ENCODE results near the gene CTSF. TPM values are rescaled to one million over a fixed set of nuclear protein-coding genes. Genes with fewer than 3 reads are reported as not detected.
A peak's percentile ranks its signal among the peaks of the same experiment; 100 is the strongest.
"Not testable (repeated sequence)": the region's sequence is repeated elsewhere in the genome, so short reads cannot be mapped to it uniquely, and the experiment has no call there.

Gene CTSF
- total and polyA plus RNA-seq, 5 donors from 2014 or later, result 6.9 to 28.6 (median 17.6) TPM

DNA sequence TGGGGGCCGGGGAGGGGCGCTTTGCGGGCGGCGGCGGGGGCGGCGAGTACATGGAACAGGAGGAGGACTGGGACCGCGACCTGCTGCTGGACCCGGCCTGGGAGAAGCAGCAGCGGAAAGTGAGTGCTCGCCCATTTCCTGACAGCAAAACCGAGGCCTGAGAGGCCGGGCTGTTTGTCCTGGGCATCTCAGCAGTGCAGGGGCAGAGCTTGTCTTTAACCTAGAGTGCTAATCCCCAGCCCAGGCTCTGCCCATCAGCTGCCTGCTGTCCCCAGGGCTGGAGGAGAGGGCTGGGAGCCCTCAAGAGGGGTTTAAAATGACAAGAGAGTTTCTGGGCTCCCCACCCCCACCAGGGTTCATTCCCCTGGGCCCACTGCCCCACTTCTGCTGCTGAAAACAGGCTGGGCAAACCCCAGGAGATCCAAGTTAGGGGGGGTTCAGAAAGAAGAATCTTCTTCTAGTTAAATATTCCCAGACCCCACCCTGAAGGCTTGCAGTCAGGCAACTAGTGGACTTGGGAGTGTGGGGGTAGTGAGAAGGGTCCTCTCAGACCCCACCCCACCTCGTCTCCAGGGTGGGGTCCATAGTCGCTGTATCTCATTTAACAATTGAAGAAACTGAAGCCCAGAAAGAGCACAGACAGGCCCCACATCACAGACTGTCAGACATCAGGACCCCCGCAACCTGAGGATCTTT, 21.3 kb downstream of the CTSF start:
- peaks cover 5% of the 10 kb centered on the region for H3K36me3 ChIP-seq (ENCODE audit: control insufficient read depth, insufficient read depth, low read length)
- peaks cover 5% of the 10 kb centered on the region for H3K27me3 Mint-ChIP-seq
- H3K27ac Mint-ChIP-seq, result peak overlapping the region in 1 of 3 donors; percentile 96
- peaks cover 9 to 37% (median 18%) of the 10 kb centered on the region in 4 donors for H3K4me1 Mint-ChIP-seq
- peaks cover 8% of the 10 kb centered on the region for H3K36me3 Mint-ChIP-seq
- peak overlapping the region; percentile 85 for H3K27ac ChIP-seq (ENCODE audit: insufficient read depth, low read length, poor library complexity, severe bottlenecking)
- H3K4me3 ChIP-seq (ENCODE audit: low read depth, low read length), result no peak overlapping the region
- H3K9me3 ChIP-seq (ENCODE audit: control insufficient read depth in 2 of 2, low read length in 2 of 2), result no peaks in the 10 kb centered on the region
- H3K4me3 Mint-ChIP-seq, result peak overlapping the region; percentile 87 to 96 (median 90)
- no peak for DNase-seq
- no peaks in the 10 kb centered on the region for H3K27me3 ChIP-seq (ENCODE audit: control insufficient read depth, insufficient read depth, low read length)
- ATAC-seq (ENCODE audit: low read depth in 2 of 2), result no peak
- H3K9me3 Mint-ChIP-seq, result no peaks in the 10 kb centered on the region
- H3K4me1 ChIP-seq (ENCODE audit: control insufficient read depth, insufficient read depth, low read length, poor library complexity, severe bottlenecking), result peaks cover 43% of the 10 kb centered on the region

DNA sequence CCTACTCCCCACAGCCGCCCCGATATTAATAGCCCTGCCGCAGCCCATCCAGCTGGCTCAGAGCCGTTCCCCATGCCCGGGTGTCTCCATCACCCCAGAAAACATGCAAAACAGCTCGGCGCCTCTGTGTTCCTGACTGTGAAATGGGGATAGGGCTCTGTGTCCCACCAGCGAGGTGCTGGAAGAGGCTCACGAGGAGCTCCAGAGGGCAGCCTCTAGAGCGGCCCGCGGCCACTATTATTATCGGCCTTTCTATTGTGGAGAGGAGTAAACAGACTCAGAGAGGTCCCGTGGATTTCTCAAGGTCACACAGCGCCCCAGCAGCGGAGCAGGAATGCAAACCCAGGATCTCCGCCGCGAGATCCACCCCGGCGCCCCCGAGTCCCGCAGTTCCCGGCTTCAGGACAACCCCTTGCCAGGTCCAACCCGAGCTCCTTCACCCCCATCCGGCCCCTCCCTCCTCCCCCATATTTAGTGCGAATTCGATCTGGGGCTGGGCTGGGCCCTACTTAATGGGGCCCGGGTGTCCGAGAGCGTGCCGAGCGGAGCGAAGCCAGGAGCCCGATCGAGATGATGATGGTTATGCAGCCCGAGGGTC, 21.9 kb downstream of the CTSF start, which contains the start of gene ACTN3:
Gene ACTN3, plus strand, starts transcription at position 536 of the 598 bp plus-strand sequence. Its CDS starts 35 bp downstream, at position 571.
- Histone ChIP-seq H3K27ac (ENCODE audit: insufficient read depth, low read length, poor library complexity, severe bottlenecking) (peak within 1 kb of the TSS; percentile 85), H3K4me1 (ENCODE audit: control insufficient read depth, insufficient read depth, low read length, poor library complexity, severe bottlenecking) (peaks cover 43% of the 10 kb centered on the region), H3K4me3 (ENCODE audit: low read depth, low read length) (peak within 1 kb of the TSS; percentile 62), H3K36me3 (ENCODE audit: control insufficient read depth, insufficient read depth, low read length) (peaks cover 8% of the 10 kb centered on the region), H3K9me3 (ENCODE audit: control insufficient read depth in 2 of 2, low read length in 2 of 2) (no peaks in the 10 kb centered on the region), H3K27me3 (ENCODE audit: control insufficient read depth, insufficient read depth, low read length) (no peaks in the 10 kb centered on the region)
- peaks cover 9 to 43% (median 20%) of the 10 kb centered on the region in 4 donors for H3K4me1 Mint-ChIP-seq
- DNase-seq (peak in 2 of 3 donors; percentile 23 to 25), ATAC-seq (ENCODE audit: low read depth in 2 of 2) (no peak)
- peaks cover 5% of the 10 kb centered on the region for H3K27me3 Mint-ChIP-seq
- peaks cover 15% of the 10 kb centered on the region for H3K36me3 Mint-ChIP-seq
- peak within 1 kb of the TSS; percentile 87 to 96 (median 90) for H3K4me3 Mint-ChIP-seq
- H3K27ac Mint-ChIP-seq, result peak within 1 kb of the TSS in 2 of 3 donors; percentile 89 to 96
- no peaks in the 10 kb centered on the region for H3K9me3 Mint-ChIP-seq

DNA sequence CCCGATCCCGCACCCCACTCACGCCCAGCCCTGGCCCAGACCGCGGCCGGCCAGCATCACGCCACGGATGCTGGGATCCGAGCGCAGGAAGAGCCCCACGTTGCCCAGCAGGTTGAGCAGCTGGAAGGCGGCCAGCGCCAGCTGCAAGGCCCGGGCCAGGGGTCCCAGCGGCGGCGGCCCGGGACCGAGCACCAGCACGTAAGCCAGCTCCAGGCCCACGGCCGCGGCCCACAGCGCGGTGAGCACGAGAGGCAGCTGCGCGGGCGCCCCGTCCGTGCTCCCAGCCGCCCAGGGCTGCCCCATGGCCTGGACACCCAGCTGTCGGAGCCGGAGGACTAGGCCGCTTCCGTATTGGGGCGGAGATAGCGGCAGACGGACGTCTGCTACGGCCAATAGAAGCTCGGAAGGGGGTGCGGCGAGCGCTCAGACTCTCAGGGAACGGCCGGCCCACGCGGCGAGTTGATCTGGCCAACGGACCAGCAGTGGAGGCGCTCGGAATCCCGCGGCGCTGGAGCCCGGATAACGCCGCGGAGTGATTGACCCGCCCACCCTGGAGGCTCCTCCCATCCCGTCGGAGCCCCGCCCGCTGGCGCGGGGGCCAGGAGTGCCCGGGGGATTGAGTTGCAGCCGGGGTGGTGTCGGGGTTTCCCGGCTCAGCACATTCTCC, 22.6 kb downstream of the CTSF start, which contains the start of gene ZDHHC24:
Gene ZDHHC24, minus strand, starts transcription at position 348 of the 667 bp plus-strand sequence. Its CDS starts 45 bp downstream, at position 303.
- peaks cover 5% of the 10 kb centered on the region for H3K27me3 Mint-ChIP-seq
- peak within 1 kb of the TSS; percentile 90 for H3K4me3 ChIP-seq (ENCODE audit: low read depth, low read length)
- no peaks in the 10 kb centered on the region for H3K9me3 Mint-ChIP-seq
- H3K4me1 Mint-ChIP-seq, result peaks cover 9 to 45% (median 23%) of the 10 kb centered on the region in 4 donors
- peaks cover 43% of the 10 kb centered on the region for H3K4me1 ChIP-seq (ENCODE audit: control insufficient read depth, insufficient read depth, low read length, poor library complexity, severe bottlenecking)
- no peaks in the 10 kb centered on the region for H3K27me3 ChIP-seq (ENCODE audit: control insufficient read depth, insufficient read depth, low read length)
- ATAC-seq (ENCODE audit: low read depth in 2 of 2) (peak; percentile 62 to 65), DNase-seq (peak; percentile 76 to 94 (median 81))
- H3K27ac Mint-ChIP-seq, result peak within 1 kb of the TSS; percentile 92 to 96 (median 93)
- peak within 1 kb of the TSS; percentile 91 to 96 (median 94) for H3K4me3 Mint-ChIP-seq
- peaks cover 11% of the 10 kb centered on the region for H3K36me3 ChIP-seq (ENCODE audit: control insufficient read depth, insufficient read depth, low read length)
- H3K36me3 Mint-ChIP-seq, result peaks cover 21% of the 10 kb centered on the region
- H3K27ac ChIP-seq (ENCODE audit: insufficient read depth, low read length, poor library complexity, severe bottlenecking), result peak within 1 kb of the TSS; percentile 85
- no peaks in the 10 kb centered on the region for H3K9me3 ChIP-seq (ENCODE audit: control insufficient read depth in 2 of 2, low read length in 2 of 2)

DNA sequence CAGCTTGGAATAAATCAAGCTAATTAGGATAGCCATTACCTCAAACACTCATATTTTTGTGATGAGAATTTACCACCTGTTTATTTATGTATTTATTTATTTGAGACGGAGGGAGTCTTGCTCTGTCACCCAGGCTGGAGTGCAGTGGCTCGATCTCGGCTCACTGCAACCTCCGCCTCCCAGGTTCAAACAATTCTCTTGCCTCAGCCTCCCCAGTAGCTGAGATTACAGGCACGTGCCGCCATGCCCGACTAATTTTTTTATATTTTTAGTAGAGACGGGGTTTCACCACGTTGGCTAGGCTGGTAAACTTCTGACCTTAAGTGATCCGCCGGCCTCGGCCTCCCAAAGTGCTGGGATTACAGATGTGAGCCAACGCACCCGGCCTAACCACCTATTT, 23.5 kb downstream of the CTSF start:
- H3K4me1 Mint-ChIP-seq, result peaks cover 9 to 45% (median 24%) of the 10 kb centered on the region in 4 donors
- H3K27me3 Mint-ChIP-seq; H3K9me3 Mint-ChIP-seq; DNase-seq; ATAC-seq (ENCODE audit: low read depth in 2 of 2); H3K27me3 ChIP-seq (ENCODE audit: control insufficient read depth, insufficient read depth, low read length); H3K9me3 ChIP-seq (ENCODE audit: control insufficient read depth in 2 of 2, low read length in 2 of 2): not testable (repeated sequence)
- H3K4me3 ChIP-seq (ENCODE audit: low read depth, low read length), result peak overlapping the region; percentile 90
- H3K27ac ChIP-seq (ENCODE audit: insufficient read depth, low read length, poor library complexity, severe bottlenecking), result peak overlapping the region; percentile 85
- peaks cover 14% of the 10 kb centered on the region for H3K36me3 ChIP-seq (ENCODE audit: control insufficient read depth, insufficient read depth, low read length)
- H3K27ac Mint-ChIP-seq, result peak overlapping the region; percentile 92 to 96 (median 93)
- H3K36me3 Mint-ChIP-seq, result peaks cover 23% of the 10 kb centered on the region
- H3K4me1 ChIP-seq (ENCODE audit: control insufficient read depth, insufficient read depth, low read length, poor library complexity, severe bottlenecking), result peaks cover 43% of the 10 kb centered on the region
- H3K4me3 Mint-ChIP-seq, result peak overlapping the region; percentile 91 to 96 (median 94)

DNA sequence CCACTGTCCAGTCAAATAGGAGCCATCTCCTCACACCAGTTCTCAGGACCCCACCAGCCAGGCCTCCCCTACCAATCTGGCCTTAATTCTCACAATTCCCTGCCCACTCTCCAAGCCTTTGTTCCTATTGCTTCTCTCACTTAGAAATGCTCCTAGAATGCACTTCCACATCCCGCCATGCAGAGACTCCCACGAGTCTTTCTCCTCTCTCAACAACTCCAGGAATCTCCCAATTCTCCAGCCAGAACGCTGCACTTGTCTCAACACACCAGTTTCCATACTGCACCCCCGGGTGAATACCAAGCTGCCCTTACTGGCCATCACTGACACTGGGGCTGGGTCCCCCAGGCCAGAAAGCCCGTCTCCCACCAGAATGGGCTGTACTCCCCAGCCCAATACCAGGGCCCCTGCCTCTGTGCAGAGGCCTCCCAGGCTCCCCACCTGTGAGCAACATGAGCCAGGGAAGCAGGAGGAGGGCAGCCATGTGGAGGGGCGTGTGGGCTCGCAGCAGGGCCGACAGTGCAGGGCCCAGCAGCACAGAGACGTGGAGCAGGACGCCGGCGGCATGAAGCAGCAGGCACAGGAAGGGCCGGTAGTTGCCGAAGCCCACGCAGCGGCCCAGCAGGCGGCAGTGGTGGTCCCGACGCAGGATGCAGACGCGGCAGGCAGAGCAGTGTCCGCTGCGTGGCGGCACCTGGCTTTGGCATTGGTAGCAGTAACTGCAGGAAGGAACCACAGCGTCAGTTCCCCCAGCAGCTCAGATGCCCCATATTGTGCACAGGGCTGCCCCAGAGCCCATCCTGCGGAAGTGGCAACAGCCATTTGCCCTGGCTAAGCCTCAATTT, 24.9 kb downstream of the CTSF start:
- peak; percentile 82 to 85 for ATAC-seq (ENCODE audit: low read depth in 2 of 2)
- peaks cover 9 to 49% (median 24%) of the 10 kb centered on the region in 4 donors for H3K4me1 Mint-ChIP-seq
- H3K27ac ChIP-seq (ENCODE audit: insufficient read depth, low read length, poor library complexity, severe bottlenecking), result peak overlapping the region; percentile 85

DNA sequence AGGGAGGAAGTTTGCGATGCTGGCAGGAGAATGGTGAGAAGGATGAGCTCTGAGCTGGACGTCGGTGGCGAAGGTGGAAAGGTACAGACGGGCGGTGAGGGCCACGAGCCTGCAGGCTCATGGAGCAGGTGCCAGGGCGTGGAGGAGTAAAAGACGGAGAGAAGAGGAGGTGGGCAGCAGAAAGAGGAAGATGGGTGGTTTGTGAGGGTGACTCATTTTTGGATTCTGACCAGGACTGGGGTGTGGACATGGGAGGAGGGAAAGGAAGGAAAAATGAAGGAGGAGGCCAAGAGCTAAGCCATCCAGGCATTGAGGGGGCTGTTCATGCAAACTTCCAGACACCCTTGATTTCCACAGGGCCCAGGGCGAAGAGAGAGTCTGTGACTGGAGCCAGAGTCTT, 26.0 kb downstream of the CTSF start:
- no peaks in the 10 kb centered on the region for H3K9me3 Mint-ChIP-seq
- ATAC-seq (ENCODE audit: low read depth in 2 of 2) (no peak), DNase-seq (no peak)
- H3K27ac Mint-ChIP-seq, result peak overlapping the region in 2 of 3 donors; percentile 96 to 97
- Histone ChIP-seq H3K4me3 (ENCODE audit: low read depth, low read length) (no peak overlapping the region), H3K4me1 (ENCODE audit: control insufficient read depth, insufficient read depth, low read length, poor library complexity, severe bottlenecking) (peaks cover 43% of the 10 kb centered on the region), H3K27ac (ENCODE audit: insufficient read depth, low read length, poor library complexity, severe bottlenecking) (no peak overlapping the region), H3K9me3 (ENCODE audit: control insufficient read depth in 2 of 2, low read length in 2 of 2) (no peaks in the 10 kb centered on the region), H3K36me3 (ENCODE audit: control insufficient read depth, insufficient read depth, low read length) (peaks cover 25% of the 10 kb centered on the region), H3K27me3 (ENCODE audit: control insufficient read depth, insufficient read depth, low read length) (no peaks in the 10 kb centered on the region)
- peaks cover 9 to 49% (median 22%) of the 10 kb centered on the region in 4 donors for H3K4me1 Mint-ChIP-seq
- peak overlapping the region; percentile 40 to 88 (median 75) for H3K4me3 Mint-ChIP-seq
- H3K36me3 Mint-ChIP-seq, result peaks cover 29% of the 10 kb centered on the region
- no peaks in the 10 kb centered on the region for H3K27me3 Mint-ChIP-seq

More for the DNA sequence above, 24.9 kb downstream of the CTSF start:
- DNase-seq, result peak; percentile 54 to 87 (median 78)
- H3K4me1 ChIP-seq (ENCODE audit: control insufficient read depth, insufficient read depth, low read length, poor library complexity, severe bottlenecking), result peaks cover 43% of the 10 kb centered on the region
- no peaks in the 10 kb centered on the region for H3K27me3 ChIP-seq (ENCODE audit: control insufficient read depth, insufficient read depth, low read length)
- peak overlapping the region; percentile 64 to 88 (median 82) for H3K4me3 Mint-ChIP-seq
- no peaks in the 10 kb centered on the region for H3K9me3 ChIP-seq (ENCODE audit: control insufficient read depth in 2 of 2, low read length in 2 of 2)
- H3K9me3 Mint-ChIP-seq, result no peaks in the 10 kb centered on the region
- peaks cover 2% of the 10 kb centered on the region for H3K27me3 Mint-ChIP-seq
- H3K4me3 ChIP-seq (ENCODE audit: low read depth, low read length), result peak overlapping the region; percentile 75
- peak overlapping the region; percentile 96 to 99 (median 97) for H3K27ac Mint-ChIP-seq
- peaks cover 27% of the 10 kb centered on the region for H3K36me3 Mint-ChIP-seq
- peaks cover 25% of the 10 kb centered on the region for H3K36me3 ChIP-seq (ENCODE audit: control insufficient read depth, insufficient read depth, low read length)

DNA sequence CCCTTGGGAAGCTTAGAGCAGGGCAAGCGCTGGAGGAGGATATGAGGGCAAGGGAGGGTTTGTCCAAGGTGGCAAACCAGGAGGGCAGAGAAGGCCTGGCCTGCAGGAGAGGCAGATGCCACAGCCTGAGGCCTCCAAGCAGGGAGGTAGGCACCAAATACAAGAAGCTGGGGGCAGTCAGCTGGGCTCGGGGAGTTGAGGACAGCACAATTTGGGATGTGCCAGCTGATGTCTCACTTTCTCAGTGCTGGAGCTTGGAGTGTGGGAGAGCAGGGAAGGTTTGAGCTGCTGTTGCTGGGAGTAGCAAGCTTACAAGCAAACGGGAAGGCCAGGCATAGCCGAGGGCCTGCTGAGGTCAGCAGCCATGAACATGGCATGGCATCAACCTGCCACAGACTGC, 26.5 kb downstream of the CTSF start:
- Mint-ChIP-seq H3K9me3 (no peaks in the 10 kb centered on the region), H3K27ac (peak overlapping the region in 2 of 3 donors; percentile 96 to 97), H3K27me3 (no peaks in the 10 kb centered on the region), H3K4me1 (peaks cover 9 to 49% (median 22%) of the 10 kb centered on the region in 4 donors), H3K4me3 (peak overlapping the region in 3 of 4 donors; percentile 56 to 88 (median 75)), H3K36me3 (peaks cover 29% of the 10 kb centered on the region)
- Histone ChIP-seq H3K4me1 (ENCODE audit: control insufficient read depth, insufficient read depth, low read length, poor library complexity, severe bottlenecking) (peaks cover 38% of the 10 kb centered on the region), H3K9me3 (ENCODE audit: control insufficient read depth in 2 of 2, low read length in 2 of 2) (no peaks in the 10 kb centered on the region), H3K36me3 (ENCODE audit: control insufficient read depth, insufficient read depth, low read length) (peaks cover 27% of the 10 kb centered on the region), H3K27ac (ENCODE audit: insufficient read depth, low read length, poor library complexity, severe bottlenecking) (no peak overlapping the region), H3K27me3 (ENCODE audit: control insufficient read depth, insufficient read depth, low read length) (no peaks in the 10 kb centered on the region), H3K4me3 (ENCODE audit: low read depth, low read length) (no peak overlapping the region)
- ATAC-seq (ENCODE audit: low read depth in 2 of 2), result no peak
- no peak for DNase-seq

Data from CD4-positive, CD25-positive, alpha-beta regulatory T cell (primary cell).